OCI-LY1 (cell line): ENCODE data around the gene INPP5J.

Experiments used
- H2AFZ ChIP-seq: fragments of 200-600 bp; sonication (generic), shearing (Covaris generic); 2 replicates; pipeline ENCODE4 v1.6.0; 2014; ENCODE audit warnings: antibody characterized with exemption, mild to moderate bottlenecking, low read length
- H3F3A ChIP-seq: fragments of 200-600 bp; sonication (generic), shearing (Covaris generic); 2 replicates; pipeline ENCODE4 v1.6.0; 2014; ENCODE audit warnings: mild to moderate bottlenecking, antibody characterized with exemption, low read length, moderate library complexity; ENCODE audit not compliant: insufficient read depth
- H3K27ac ChIP-seq: fragments of 200-600 bp; sonication (generic); 2 replicates; pipeline ENCODE4 v1.5.1; 2014; ENCODE audit warnings: low read length, mixed run types, mild to moderate bottlenecking, low read depth; ENCODE audit not compliant: poor library complexity, severe bottlenecking
- H3K27me3 ChIP-seq: fragments of 200-600 bp; sonication (generic); 2 replicates; pipeline ENCODE4 v1.6.0; 2014; ENCODE audit warnings: antibody characterized with exemption, mild to moderate bottlenecking, low read length, moderate library complexity; ENCODE audit not compliant: insufficient read depth
- H3K36me3 ChIP-seq: fragments of 200-600 bp; sonication (generic); 2 replicates; pipeline ENCODE4 v1.6.1; 2014; ENCODE audit warnings: mild to moderate bottlenecking, antibody characterized with exemption, low read length, moderate library complexity, mixed read lengths; ENCODE audit not compliant: insufficient read depth
- H3K4me1 ChIP-seq: fragments of 200-600 bp; sonication (generic); 2 replicates; pipeline ENCODE4 v1.5.1; 2014; ENCODE audit warnings: mild to moderate bottlenecking, low read length, moderate library complexity; ENCODE audit not compliant: insufficient read depth, severe bottlenecking
- H3K4me2 ChIP-seq: fragments of 200-600 bp; sonication (generic), shearing (Covaris generic); 2 replicates; pipeline ENCODE4 v1.6.1; 2014; ENCODE audit warnings: low read length
- H3K4me3 ChIP-seq: fragments of 200-600 bp; sonication (generic); 2 replicates; pipeline ENCODE4 v1.5.1; 2014; ENCODE audit warnings: low read length, low read depth, mild to moderate bottlenecking, mixed read lengths; ENCODE audit not compliant: poor library complexity, severe bottlenecking
- H3K79me2 ChIP-seq: fragments of 200-600 bp; shearing (Covaris generic); 2 replicates; pipeline ENCODE4 v1.6.1; 2016; ENCODE audit warnings: mixed run types, low read length, mixed read lengths; ENCODE audit not compliant: insufficient read depth
- H3K9ac ChIP-seq: fragments of 200-600 bp; sonication (generic), shearing (Covaris generic); 2 replicates; pipeline ENCODE4 v1.6.1; 2014; ENCODE audit warnings: mild to moderate bottlenecking, low read length, mixed read lengths
- H3K9me2 ChIP-seq: fragments of 200-600 bp; sonication (generic), shearing (Covaris generic); 2 replicates; pipeline ENCODE4 v1.6.1; 2014; ENCODE audit warnings: low read depth, mild to moderate bottlenecking, low read length, mixed read lengths
- H3K9me3 ChIP-seq: fragments of 200-600 bp; shearing (Covaris generic); 2 replicates; pipeline ENCODE4 v1.6.1; 2014; ENCODE audit warnings: low read length, mixed read lengths
- H4K20me1 ChIP-seq: fragments of 200-600 bp; sonication (generic), shearing (Covaris generic); 2 replicates; pipeline ENCODE4 v1.6.0; 2016; ENCODE audit warnings: mild to moderate bottlenecking, low read length; ENCODE audit not compliant: insufficient read depth
- EZH2 ChIP-seq: fragments of 200-600 bp; sonication (generic), shearing (Covaris generic); IDR thresholded peaks from 2 replicates; pipeline ENCODE4 v1.8.0; 2017; ENCODE audit warnings: borderline replicate concordance, mixed run types, mild to moderate bottlenecking, antibody characterized with exemption, low read length, moderate library complexity, mixed read lengths
- TF ChIP-seq, protein P1 (sequence below): fragments of 200-600 bp; sonication (generic), shearing (Covaris generic); IDR thresholded peaks from 2 replicates; pipeline ENCODE4 v1.5.1; 2017; ENCODE audit warnings: mild to moderate bottlenecking, antibody characterized with exemption, low read length, moderate library complexity, mixed read lengths

The INPP5J gene

DNA sequence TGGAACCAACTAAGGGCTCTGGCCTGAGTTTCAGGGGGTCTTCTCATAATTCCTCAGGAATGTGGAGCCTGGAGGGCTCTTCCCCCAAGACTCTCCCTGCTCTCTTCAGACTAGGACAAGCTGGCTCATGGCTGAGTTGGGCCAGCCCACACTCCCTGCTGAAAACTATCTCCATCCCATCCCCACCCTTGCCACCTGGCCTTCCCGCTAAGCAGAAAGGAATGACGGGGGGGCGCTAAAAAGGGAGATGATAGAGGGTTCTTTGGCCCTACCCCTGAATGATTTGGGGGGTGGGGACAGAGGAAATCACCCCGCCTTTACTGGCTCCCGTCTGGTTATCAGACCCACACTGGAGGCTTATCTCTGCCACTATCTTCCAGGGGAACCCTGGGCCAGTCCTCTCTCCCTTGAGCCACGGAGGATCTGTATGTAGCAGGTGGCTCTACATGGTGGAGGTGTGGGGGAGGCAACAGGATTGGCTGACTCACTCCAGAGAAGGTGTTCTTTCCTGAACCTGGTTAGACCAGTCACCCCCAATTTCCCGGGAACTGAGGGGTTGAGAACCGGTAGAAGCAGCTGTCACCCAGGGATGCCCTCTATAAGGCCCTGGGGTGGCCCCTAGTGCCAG lies 35.9 kb upstream of the INPP5J start:
- Histone ChIP-seq H3K4me3 (no peak overlapping the region), H3K9me3 (no peaks in the 10 kb centered on the region), H3K36me3 (no peaks in the 10 kb centered on the region), H3K4me2 (no peak overlapping the region), H4K20me1 (no peaks in the 10 kb centered on the region), H3F3A (no peaks in the 10 kb centered on the region), H3K79me2 (no peaks in the 10 kb centered on the region), H2AFZ (no peak overlapping the region), H3K4me1 (peaks cover 47% of the 10 kb centered on the region), H3K9ac (no peak overlapping the region), H3K9me2 (no peaks in the 10 kb centered on the region), H3K27ac (no peak overlapping the region), H3K27me3 (no peaks in the 10 kb centered on the region)
- TF ChIP-seq EZH2 = no peak
- TF ChIP-seq, protein P1, sequence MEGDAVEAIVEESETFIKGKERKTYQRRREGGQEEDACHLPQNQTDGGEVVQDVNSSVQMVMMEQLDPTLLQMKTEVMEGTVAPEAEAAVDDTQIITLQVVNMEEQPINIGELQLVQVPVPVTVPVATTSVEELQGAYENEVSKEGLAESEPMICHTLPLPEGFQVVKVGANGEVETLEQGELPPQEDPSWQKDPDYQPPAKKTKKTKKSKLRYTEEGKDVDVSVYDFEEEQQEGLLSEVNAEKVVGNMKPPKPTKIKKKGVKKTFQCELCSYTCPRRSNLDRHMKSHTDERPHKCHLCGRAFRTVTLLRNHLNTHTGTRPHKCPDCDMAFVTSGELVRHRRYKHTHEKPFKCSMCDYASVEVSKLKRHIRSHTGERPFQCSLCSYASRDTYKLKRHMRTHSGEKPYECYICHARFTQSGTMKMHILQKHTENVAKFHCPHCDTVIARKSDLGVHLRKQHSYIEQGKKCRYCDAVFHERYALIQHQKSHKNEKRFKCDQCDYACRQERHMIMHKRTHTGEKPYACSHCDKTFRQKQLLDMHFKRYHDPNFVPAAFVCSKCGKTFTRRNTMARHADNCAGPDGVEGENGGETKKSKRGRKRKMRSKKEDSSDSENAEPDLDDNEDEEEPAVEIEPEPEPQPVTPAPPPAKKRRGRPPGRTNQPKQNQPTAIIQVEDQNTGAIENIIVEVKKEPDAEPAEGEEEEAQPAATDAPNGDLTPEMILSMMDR = no peak

DNA sequence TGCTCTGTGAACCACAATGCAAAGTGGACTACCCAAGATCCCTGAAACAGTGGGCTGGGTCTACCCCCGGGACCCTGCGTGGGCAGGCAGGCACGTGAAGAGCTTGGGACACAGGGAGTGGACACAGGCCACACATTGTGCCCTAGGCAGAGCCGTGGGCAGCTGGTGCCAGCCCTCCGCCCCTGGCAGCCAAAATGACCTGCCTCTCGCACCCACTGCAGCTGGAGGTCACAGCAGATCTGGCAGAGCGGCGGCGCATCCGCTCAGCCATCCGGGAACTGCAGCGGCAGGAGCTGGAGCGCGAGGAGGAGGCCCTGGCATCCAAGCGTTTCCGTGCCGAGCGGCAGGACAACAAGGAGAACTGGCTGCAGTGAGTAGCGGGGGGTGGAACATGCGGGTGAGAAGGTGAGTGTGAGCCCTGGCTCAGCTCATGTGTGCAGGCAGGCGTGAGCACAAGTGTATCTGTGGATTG lies 35.0 kb upstream of the INPP5J start:
- TF ChIP-seq EZH2 = no peak
- TF ChIP-seq, protein P1 = no peak
- Histone ChIP-seq H3K9me2 (no peaks in the 10 kb centered on the region), H3K27me3 (no peaks in the 10 kb centered on the region), H3F3A (no peaks in the 10 kb centered on the region), H3K9me3 (no peaks in the 10 kb centered on the region), H3K27ac (no peak overlapping the region), H3K79me2 (no peaks in the 10 kb centered on the region), H2AFZ (no peak overlapping the region), H3K9ac (no peak overlapping the region), H3K4me3 (no peak overlapping the region), H3K4me2 (no peak overlapping the region), H4K20me1 (no peaks in the 10 kb centered on the region), H3K4me1 (peaks cover 37% of the 10 kb centered on the region), H3K36me3 (no peaks in the 10 kb centered on the region)

DNA sequence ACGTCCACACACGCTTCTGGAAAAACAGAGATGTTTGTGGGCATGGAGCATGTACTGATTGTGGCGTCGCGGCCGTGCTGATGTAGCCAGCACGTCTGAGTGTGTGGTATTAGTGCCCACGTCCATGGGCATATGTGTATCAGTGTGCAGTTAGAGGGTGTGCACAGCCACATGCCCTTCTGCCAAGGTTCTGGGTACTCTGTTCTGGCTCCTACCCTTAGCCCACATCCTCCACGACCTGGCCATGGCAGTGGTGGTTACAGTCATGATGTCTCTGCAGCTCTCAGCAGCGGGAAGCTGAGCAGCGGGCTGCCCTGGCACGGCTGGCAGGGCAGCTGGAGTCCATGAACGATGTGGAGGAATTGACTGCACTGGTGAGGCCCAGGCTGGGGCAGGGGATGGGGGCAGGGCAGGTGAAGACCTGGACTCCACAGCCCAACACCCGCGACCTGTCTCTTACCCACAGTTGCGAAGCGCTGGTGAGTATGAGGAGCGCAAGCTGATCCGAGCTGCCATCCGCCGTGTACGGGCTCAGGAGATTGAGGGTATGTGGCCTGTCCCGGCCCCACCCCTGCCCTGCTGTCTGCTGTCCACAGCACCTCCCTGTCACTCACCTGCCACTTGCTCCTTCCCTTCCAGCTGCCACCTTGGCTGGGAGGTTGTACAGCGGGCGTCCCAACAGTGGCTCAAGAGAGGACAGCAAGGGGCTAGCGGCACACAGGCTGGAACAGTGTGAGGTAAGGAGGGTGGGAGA lies 34.4 kb upstream of the INPP5J start:
- Histone ChIP-seq H2AFZ (no peak overlapping the region), H3K27me3 (no peaks in the 10 kb centered on the region), H3K79me2 (no peaks in the 10 kb centered on the region), H3K9me2 (no peaks in the 10 kb centered on the region), H3K4me3 (no peak overlapping the region), H3K9me3 (no peaks in the 10 kb centered on the region), H3K27ac (peak overlapping the region; percentile 50), H3K4me2 (no peak overlapping the region), H3K9ac (no peak overlapping the region; the same call in 1 of the 2 replicates), H3F3A (no peaks in the 10 kb centered on the region), H3K4me1 (peaks cover 31% of the 10 kb centered on the region), H3K36me3 (no peaks in the 10 kb centered on the region), H4K20me1 (no peaks in the 10 kb centered on the region)
- TF ChIP-seq EZH2 = no peak
- TF ChIP-seq, protein P1 = no peak
